PFSK-1 (cell line): ENCODE data around the gene CDCA7.

Experiments used
- POLR2AphosphoS5 ChIP-seq: IDR thresholded peaks from 2 replicates; pipeline ENCODE4 v1.6.1; 2012; ENCODE audit warnings: low read depth, mild to moderate bottlenecking, control low read depth, low read length, moderate library complexity
- SIN3A ChIP-seq: IDR thresholded peaks from 2 replicates; pipeline ENCODE4 v1.6.1; 2012; ENCODE audit warnings: mild to moderate bottlenecking, low read length, moderate library complexity, borderline replicate concordance; ENCODE audit not compliant: insufficient read depth
- TAF1 ChIP-seq: IDR thresholded peaks from 2 replicates; pipeline ENCODE4 v1.6.1; 2012; ENCODE audit warnings: low read length, control low read depth, borderline replicate concordance; ENCODE audit not compliant: insufficient read depth
- TF ChIP-seq, protein P1 (sequence below), 2 experiments: IDR thresholded peaks; 2 replicates each; pipeline versions ENCODE4 v1.6.1 to v1.8.0; 2011 to 2012; ENCODE audit warnings: low read depth in 2 of 2, low read length in 2 of 2, control low read depth in 1 of 2, inconsistent platforms in 1 of 2, mild to moderate bottlenecking in 1 of 2, moderate library complexity in 1 of 2; ENCODE audit not compliant: insufficient read depth in 1 of 2

DNA sequence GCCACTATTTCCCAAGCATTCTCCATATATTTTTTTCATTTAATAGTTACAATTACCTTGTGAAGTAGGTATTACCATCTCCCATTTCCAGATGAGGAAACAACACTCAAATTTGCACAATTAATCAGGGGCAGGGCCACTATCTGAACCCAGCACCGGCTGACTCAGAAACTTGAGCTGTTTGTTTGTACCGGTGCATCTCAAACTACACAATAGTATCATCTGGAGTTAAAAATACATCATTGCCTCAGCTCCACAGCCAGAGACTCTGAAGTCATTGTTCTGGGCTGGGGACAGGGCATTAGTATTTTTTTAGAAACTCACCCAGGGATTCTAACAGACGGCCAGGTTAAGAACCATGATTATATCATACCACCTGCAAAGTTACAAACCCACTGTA lies 55.9 kb downstream of the CDCA7 start:
- TF ChIP-seq POLR2AphosphoS5 (no peak), TAF1 (no peak), SIN3A (no peak)
- TF ChIP-seq, protein P1, sequence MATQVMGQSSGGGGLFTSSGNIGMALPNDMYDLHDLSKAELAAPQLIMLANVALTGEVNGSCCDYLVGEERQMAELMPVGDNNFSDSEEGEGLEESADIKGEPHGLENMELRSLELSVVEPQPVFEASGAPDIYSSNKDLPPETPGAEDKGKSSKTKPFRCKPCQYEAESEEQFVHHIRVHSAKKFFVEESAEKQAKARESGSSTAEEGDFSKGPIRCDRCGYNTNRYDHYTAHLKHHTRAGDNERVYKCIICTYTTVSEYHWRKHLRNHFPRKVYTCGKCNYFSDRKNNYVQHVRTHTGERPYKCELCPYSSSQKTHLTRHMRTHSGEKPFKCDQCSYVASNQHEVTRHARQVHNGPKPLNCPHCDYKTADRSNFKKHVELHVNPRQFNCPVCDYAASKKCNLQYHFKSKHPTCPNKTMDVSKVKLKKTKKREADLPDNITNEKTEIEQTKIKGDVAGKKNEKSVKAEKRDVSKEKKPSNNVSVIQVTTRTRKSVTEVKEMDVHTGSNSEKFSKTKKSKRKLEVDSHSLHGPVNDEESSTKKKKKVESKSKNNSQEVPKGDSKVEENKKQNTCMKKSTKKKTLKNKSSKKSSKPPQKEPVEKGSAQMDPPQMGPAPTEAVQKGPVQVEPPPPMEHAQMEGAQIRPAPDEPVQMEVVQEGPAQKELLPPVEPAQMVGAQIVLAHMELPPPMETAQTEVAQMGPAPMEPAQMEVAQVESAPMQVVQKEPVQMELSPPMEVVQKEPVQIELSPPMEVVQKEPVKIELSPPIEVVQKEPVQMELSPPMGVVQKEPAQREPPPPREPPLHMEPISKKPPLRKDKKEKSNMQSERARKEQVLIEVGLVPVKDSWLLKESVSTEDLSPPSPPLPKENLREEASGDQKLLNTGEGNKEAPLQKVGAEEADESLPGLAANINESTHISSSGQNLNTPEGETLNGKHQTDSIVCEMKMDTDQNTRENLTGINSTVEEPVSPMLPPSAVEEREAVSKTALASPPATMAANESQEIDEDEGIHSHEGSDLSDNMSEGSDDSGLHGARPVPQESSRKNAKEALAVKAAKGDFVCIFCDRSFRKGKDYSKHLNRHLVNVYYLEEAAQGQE (IDR thresholded peaks at IDR 0.05; ENCODE audit: insufficient read depth in 1 of 2, low read depth in 2 of 2, low read length in 2 of 2), result no peak
